ENCODE data around the gene THSD7A. TPM values are rescaled to one million over a fixed set of nuclear protein-coding genes. Genes with fewer than 3 reads are reported as not detected.
A peak's percentile ranks its signal among the peaks of the same experiment; 100 is the strongest.

Gene THSD7A
- total and polyA plus RNA-seq, 10 of the 15 experiments (the other 5 are each of a cell fraction or from before 2014, with no cell fraction given): 0.03 to 0.09 (median 0.03) TPM; not detected in 7

DNA sequence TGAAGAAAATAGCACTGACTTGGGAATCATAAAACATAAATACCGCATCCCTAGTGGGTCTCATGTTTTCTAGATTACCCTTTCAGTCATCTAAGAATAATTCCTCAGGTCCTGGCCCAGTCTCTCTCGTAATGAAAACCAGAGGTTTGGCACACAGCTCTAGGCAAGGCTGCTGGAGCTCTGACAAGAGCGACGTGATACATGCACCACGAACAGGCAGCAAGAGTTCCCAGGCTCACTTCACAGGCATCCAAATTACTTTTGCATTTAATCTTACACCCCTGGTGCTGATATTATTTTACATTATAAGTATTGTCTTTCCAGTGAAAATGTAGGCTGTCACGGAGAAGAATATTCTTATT lies 105.2 kb downstream of the THSD7A start:
- ChIA-PET RAD21 (ENCODE audit: unreplicated experiment) (no interaction called here), CTCF (interaction anchor here (1.2 kb wide), 1 partner anchor 10 kb away, joined by 3 read pairs; no protein-coding TSS in a partner anchor)
- in situ Hi-C loops (cut with MboI): no loop called here

DNA sequence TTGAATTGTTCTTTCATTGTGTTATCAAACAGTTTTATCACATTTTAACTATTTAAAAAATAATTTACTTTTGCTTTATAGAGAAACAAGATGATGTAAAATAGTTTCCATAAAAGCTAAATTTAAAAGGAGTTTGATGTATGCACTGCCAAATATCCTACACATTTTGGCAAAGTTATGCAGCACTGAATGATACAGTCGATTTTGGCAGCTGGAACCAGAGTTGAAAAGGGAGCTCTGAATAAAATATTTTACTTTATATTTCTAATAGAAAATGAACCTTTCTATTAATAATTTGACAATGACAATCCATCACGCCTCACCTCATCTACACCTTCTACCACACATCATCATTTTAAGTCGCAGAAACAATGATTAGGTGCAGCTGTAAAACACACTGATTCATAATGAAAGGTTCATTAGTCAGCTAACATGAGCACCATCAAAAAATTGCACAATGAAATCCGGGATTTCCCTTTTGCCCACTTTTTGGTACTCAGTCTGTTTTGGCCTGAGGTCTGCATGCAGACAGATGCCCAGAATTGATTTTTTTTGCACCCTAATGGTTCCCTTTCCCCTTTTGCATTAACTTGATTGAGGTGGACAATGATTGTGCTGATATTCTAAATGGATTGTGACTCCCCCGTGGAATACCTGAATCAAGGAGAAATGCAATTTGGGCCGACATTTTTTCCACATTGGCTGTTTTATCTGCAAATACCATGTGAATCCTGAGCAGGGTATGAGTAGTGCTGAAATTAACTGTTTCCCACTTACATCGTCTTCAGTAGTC lies 105.8 kb downstream of the THSD7A start:
- no peak overlapping the region for H2AFZ ChIP-seq (ENCODE audit: control insufficient read depth, low read depth, low read length)
- DNase-seq (ENCODE audit: low read depth, low spot score) (no peak), ATAC-seq (peak; percentile 86), FAIRE-seq (no peak)
- no TSS peak for BruUV-seq (replicated peaks)
- H3K9me3 ChIP-seq (replicated peaks; ENCODE audit: control insufficient read depth, insufficient read depth, low read length): no peaks in the 10 kb centered on the region
- no peak overlapping the region for H3K4me3 ChIP-seq
- no peaks in the 10 kb centered on the region for H3K36me3 ChIP-seq (ENCODE audit: control insufficient read depth in 2 of 2, insufficient read depth in 2 of 2, low read length in 1 of 2)
- ChIA-PET POLR2A (no interaction called here), CTCF (interaction anchor here (1.2 kb wide), 1 partner anchor 9 kb away, joined by 3 read pairs; no protein-coding TSS in a partner anchor), RAD21 (ENCODE audit: unreplicated experiment) (interaction anchor here (0.8 kb wide), 1 partner anchor 28 kb away, joined by 3 read pairs; no protein-coding TSS in a partner anchor), SMC1A (ENCODE audit: uncharacterized antibody, unreplicated experiment) (interaction anchor here (1.2 to 1.4 kb wide), 2 partner anchors 16 to 24 kb away, joined by 3 read pairs; no protein-coding TSS in a partner anchor)
- no peak overlapping the region for H3K9ac ChIP-seq (ENCODE audit: control insufficient read depth, insufficient read depth, low read length)
- no peak overlapping the region for H3K27ac ChIP-seq (ENCODE audit: control insufficient read depth, insufficient read depth)
- WGBS (ENCODE audit: insufficient coverage, insufficient replicate concordance, low lambda C conversion rate, missing lambda C conversion rate): 8% methylated on average over 7 of the region's 7 CpGs
- H3K4me2 ChIP-seq (ENCODE audit: control insufficient read depth, insufficient read depth): no peak overlapping the region
- H4K20me1 ChIP-seq (ENCODE audit: control insufficient read depth, insufficient read depth): no peaks in the 10 kb centered on the region
- H3K27me3 ChIP-seq (replicated peaks in 1 of 2; ENCODE audit: control insufficient read depth in 2 of 2, insufficient read depth in 2 of 2, low read length in 1 of 2): no peaks in the 10 kb centered on the region
- no peaks in the 10 kb centered on the region for H3K4me1 ChIP-seq (ENCODE audit: control insufficient read depth, insufficient read depth, low read length)
- H3K79me2 ChIP-seq (ENCODE audit: control insufficient read depth, insufficient read depth, low read length): no peaks in the 10 kb centered on the region
- in situ Hi-C loops (cut with MboI): no loop called here
- intact Hi-C loops (cut with micrococcal nuclease; ENCODE audit: unreplicated experiment): no loop called here
- TF ChIP-seq TCF7 (IDR thresholded peaks at IDR 0.05; ENCODE audit: borderline replicate concordance): no peak
- peak; percentile 30; the same call in 1 of the 2 replicates for TF ChIP-seq ZNF24 (IDR thresholded peaks at IDR 0.05)
- no peak for TF ChIP-seq CREM (IDR thresholded peaks at IDR 0.05; ENCODE audit: low read depth)
- no peak for TF ChIP-seq CBX5 (IDR thresholded peaks at IDR 0.05; ENCODE audit: low read depth)
- no peak for TF ChIP-seq RCOR1 (conservative IDR thresholded peaks at IDR 0.05; ENCODE audit: low read depth, low read length)
- no peak for TF ChIP-seq SMAD5 (IDR thresholded peaks at IDR 0.05; ENCODE audit: low read depth)
- TF ChIP-seq, protein P1, sequence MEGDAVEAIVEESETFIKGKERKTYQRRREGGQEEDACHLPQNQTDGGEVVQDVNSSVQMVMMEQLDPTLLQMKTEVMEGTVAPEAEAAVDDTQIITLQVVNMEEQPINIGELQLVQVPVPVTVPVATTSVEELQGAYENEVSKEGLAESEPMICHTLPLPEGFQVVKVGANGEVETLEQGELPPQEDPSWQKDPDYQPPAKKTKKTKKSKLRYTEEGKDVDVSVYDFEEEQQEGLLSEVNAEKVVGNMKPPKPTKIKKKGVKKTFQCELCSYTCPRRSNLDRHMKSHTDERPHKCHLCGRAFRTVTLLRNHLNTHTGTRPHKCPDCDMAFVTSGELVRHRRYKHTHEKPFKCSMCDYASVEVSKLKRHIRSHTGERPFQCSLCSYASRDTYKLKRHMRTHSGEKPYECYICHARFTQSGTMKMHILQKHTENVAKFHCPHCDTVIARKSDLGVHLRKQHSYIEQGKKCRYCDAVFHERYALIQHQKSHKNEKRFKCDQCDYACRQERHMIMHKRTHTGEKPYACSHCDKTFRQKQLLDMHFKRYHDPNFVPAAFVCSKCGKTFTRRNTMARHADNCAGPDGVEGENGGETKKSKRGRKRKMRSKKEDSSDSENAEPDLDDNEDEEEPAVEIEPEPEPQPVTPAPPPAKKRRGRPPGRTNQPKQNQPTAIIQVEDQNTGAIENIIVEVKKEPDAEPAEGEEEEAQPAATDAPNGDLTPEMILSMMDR (IDR thresholded peaks at IDR 0.05 in 2 of 3, conservative IDR thresholded peaks at IDR 0.05 in 1 of 3; ENCODE audit: control insufficient read depth in 2 of 3, extremely low read depth in 1 of 3, insufficient read depth in 1 of 3, low read depth in 3 of 3, low read length in 3 of 3): no peak
- no peak for TF ChIP-seq EED (IDR thresholded peaks at IDR 0.05; ENCODE audit: low read depth)
- TF ChIP-seq NR2F1 (conservative IDR thresholded peaks at IDR 0.05): peak; percentile 52; the same call in 1 of the 2 replicates

More for the DNA sequence above, 105.2 kb downstream of the THSD7A start:
- no peak overlapping the region for H3K27ac ChIP-seq (ENCODE audit: control insufficient read depth, insufficient read depth)
- H3K9me3 ChIP-seq (replicated peaks; ENCODE audit: control insufficient read depth, insufficient read depth, low read length): no peaks in the 10 kb centered on the region
- no peaks in the 10 kb centered on the region for H3K4me1 ChIP-seq (ENCODE audit: control insufficient read depth, insufficient read depth, low read length)
- H3K79me2 ChIP-seq (ENCODE audit: control insufficient read depth, insufficient read depth, low read length): no peaks in the 10 kb centered on the region
- H2AFZ ChIP-seq (ENCODE audit: control insufficient read depth, low read depth, low read length): no peak overlapping the region
- WGBS (ENCODE audit: insufficient coverage, insufficient replicate concordance, low lambda C conversion rate, missing lambda C conversion rate): 46% methylated on average over 6 of the region's 6 CpGs
- H3K36me3 ChIP-seq (ENCODE audit: control insufficient read depth in 2 of 2, insufficient read depth in 2 of 2, low read length in 1 of 2): no peaks in the 10 kb centered on the region
- H3K4me2 ChIP-seq (ENCODE audit: control insufficient read depth, insufficient read depth): no peak overlapping the region
- ChIA-PET POLR2A (no interaction called here), SMC1A (ENCODE audit: uncharacterized antibody, unreplicated experiment) (interaction anchor here (1.4 kb wide), 1 partner anchor 24 kb away, joined by 3 read pairs; no protein-coding TSS in a partner anchor)
- no peak for DNase-seq (ENCODE audit: low read depth, low spot score)
- no peaks in the 10 kb centered on the region for H3K27me3 ChIP-seq (replicated peaks in 1 of 2; ENCODE audit: control insufficient read depth in 2 of 2, insufficient read depth in 2 of 2, low read length in 1 of 2)
- no TSS peak for BruUV-seq (replicated peaks)
- no peak for FAIRE-seq
- H3K9ac ChIP-seq (ENCODE audit: control insufficient read depth, insufficient read depth, low read length): no peak overlapping the region
- no peak for TF ChIP-seq CBFB (IDR thresholded peaks at IDR 0.05; ENCODE audit: low read depth)
- TF ChIP-seq, protein P2, sequence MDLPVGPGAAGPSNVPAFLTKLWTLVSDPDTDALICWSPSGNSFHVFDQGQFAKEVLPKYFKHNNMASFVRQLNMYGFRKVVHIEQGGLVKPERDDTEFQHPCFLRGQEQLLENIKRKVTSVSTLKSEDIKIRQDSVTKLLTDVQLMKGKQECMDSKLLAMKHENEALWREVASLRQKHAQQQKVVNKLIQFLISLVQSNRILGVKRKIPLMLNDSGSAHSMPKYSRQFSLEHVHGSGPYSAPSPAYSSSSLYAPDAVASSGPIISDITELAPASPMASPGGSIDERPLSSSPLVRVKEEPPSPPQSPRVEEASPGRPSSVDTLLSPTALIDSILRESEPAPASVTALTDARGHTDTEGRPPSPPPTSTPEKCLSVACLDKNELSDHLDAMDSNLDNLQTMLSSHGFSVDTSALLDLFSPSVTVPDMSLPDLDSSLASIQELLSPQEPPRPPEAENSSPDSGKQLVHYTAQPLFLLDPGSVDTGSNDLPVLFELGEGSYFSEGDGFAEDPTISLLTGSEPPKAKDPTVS (IDR thresholded peaks at IDR 0.05; ENCODE audit: low read depth, low read length): no peak
- no peaks in the 10 kb centered on the region for H4K20me1 ChIP-seq (ENCODE audit: control insufficient read depth, insufficient read depth)
- H3K4me3 ChIP-seq: no peak overlapping the region
- peak; percentile 44 for ATAC-seq
- intact Hi-C loops (cut with micrococcal nuclease; ENCODE audit: unreplicated experiment): no loop called here
